Measurements from ENCODE around the gene HIRA.

DNA sequence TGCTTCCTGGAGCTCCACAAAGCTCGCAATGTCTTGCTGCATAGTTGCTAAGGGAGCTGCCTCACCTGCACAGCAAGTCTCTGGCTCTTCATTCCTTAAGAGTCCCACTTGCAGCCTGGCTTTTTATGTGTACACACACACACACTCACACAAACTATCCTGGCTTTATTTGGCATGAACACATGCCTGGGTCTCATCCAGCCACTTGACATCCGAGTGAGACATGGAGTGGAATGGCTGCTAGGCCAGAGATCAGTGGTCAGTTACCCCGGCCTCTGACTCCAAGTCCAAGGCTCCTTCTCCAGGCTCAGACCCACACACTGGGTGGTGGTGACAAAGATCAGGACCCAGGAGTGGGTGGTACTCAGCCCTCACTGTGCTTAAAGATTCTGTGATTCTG is 102.1 kb downstream of the HIRA start:
- TF ChIP-seq YY1 (IDR thresholded peaks at IDR 0.05; ENCODE audit: low read depth) (no peak), EP300 (IDR thresholded peaks at IDR 0.05; ENCODE audit: borderline replicate concordance) (no peak), RAD21 (IDR thresholded peaks at IDR 0.05; ENCODE audit: low read depth) (no peak), FOXM1 (IDR thresholded peaks at IDR 0.05; ENCODE audit: borderline replicate concordance, low read depth) (no peak), TAF1 (IDR thresholded peaks at IDR 0.05; ENCODE audit: low read depth) (no peak)
- TF ChIP-seq, protein P1, sequence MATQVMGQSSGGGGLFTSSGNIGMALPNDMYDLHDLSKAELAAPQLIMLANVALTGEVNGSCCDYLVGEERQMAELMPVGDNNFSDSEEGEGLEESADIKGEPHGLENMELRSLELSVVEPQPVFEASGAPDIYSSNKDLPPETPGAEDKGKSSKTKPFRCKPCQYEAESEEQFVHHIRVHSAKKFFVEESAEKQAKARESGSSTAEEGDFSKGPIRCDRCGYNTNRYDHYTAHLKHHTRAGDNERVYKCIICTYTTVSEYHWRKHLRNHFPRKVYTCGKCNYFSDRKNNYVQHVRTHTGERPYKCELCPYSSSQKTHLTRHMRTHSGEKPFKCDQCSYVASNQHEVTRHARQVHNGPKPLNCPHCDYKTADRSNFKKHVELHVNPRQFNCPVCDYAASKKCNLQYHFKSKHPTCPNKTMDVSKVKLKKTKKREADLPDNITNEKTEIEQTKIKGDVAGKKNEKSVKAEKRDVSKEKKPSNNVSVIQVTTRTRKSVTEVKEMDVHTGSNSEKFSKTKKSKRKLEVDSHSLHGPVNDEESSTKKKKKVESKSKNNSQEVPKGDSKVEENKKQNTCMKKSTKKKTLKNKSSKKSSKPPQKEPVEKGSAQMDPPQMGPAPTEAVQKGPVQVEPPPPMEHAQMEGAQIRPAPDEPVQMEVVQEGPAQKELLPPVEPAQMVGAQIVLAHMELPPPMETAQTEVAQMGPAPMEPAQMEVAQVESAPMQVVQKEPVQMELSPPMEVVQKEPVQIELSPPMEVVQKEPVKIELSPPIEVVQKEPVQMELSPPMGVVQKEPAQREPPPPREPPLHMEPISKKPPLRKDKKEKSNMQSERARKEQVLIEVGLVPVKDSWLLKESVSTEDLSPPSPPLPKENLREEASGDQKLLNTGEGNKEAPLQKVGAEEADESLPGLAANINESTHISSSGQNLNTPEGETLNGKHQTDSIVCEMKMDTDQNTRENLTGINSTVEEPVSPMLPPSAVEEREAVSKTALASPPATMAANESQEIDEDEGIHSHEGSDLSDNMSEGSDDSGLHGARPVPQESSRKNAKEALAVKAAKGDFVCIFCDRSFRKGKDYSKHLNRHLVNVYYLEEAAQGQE (IDR thresholded peaks at IDR 0.05; ENCODE audit: low read depth), result no peak

Data from Ishikawa (cell line).